Endothelial cell (in vitro differentiated cells): ENCODE data around the gene BLID. TPM values are rescaled to one million over a fixed set of nuclear protein-coding genes. Genes with fewer than 3 reads are reported as not detected.

Experiments
- DNase-seq: peaks from one replicate; pipeline ENCODE4 v3.0.0; 2021; ENCODE audit warnings: low spot score
- H3K27ac Mint-ChIP-seq: one replicate; pipeline ENCODE4 v1.8.0; 2021; ENCODE audit warnings: mixed read lengths, inconsistent platforms; ENCODE audit not compliant: unreplicated experiment
- H3K27me3 Mint-ChIP-seq: one replicate; pipeline ENCODE4 v1.8.0; 2021; ENCODE audit warnings: mild to moderate bottlenecking, moderate library complexity, mixed read lengths, inconsistent platforms; ENCODE audit not compliant: unreplicated experiment
- H3K36me3 Mint-ChIP-seq: one replicate; pipeline ENCODE4 v1.8.0; 2021; ENCODE audit warnings: mild to moderate bottlenecking, low read depth, mixed read lengths, inconsistent platforms; ENCODE audit not compliant: unreplicated experiment
- H3K4me1 Mint-ChIP-seq: one replicate; pipeline ENCODE4 v1.8.0; 2021; ENCODE audit warnings: mild to moderate bottlenecking, mixed read lengths, inconsistent platforms; ENCODE audit not compliant: unreplicated experiment
- H3K4me3 Mint-ChIP-seq: one replicate; pipeline ENCODE4 v1.8.0; 2021; ENCODE audit warnings: mild to moderate bottlenecking, mixed read lengths, inconsistent platforms; ENCODE audit not compliant: unreplicated experiment
- H3K9me3 Mint-ChIP-seq: one replicate; pipeline ENCODE4 v1.8.0; 2021; ENCODE audit warnings: mixed read lengths, inconsistent platforms; ENCODE audit not compliant: unreplicated experiment
- total RNA-seq: library from RNA; stranded (reverse); fragmentation: NEBNext Ultra II Directional; extraction: Animal tissue kit (Norgen Biotek cat#: 25700); gene quantifications from one replicate; pipeline ENCODE4 v1.2.1, GENCODE V29; 2021; ENCODE audit not compliant: unreplicated experiment
- TF ChIP-seq, protein P1 (sequence below): fragments of 200-600 bp; sonication (generic); IDR thresholded peaks from one replicate; pipeline ENCODE4 v1.5.0; 2021; ENCODE audit warnings: antibody characterized with exemption; ENCODE audit not compliant: unreplicated experiment

BLID gene
- total RNA-seq, 1 donor from 2014 or later: not detected

DNA sequence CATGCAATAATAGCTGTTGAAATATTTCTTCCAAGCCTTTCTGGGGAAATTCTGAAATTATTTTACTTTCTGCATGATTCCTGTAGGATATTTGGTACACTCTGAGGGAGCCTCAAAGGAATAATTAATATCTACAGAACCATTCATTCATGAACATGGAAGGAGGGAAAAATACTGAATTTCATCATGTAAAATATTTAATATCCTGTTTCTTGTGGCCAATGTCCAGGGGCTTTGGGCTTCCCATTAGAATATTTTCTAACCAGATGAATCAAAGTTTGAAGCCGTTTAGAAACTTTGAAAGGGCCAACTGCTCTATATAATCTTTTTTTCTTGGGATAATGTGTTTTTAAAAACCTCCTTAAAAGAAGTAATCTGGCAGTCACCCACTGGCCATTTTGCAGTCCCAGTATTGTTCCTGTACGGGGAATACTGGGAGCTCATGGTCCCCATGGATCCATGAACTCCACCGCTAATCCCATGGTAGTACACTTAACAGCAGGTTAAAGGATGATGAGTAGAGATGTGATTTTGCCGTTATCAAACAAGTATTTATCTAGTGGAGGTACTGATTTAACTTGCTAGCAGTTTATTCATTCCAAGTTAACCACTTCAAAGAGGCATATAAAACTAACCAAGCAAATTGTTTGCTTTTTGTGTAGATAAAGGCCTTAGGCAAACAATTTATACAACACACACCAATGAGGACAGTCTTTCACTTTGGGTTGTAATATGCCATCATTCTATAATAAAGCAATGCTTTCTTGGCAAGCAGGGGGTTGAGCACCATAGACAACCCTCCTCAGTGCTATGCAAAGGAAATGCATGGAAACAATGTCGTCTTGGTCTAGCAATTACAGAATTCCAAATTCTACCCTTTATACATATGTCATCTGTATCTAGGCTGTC is 34.5 kb upstream of the BLID start:
- H3K36me3 Mint-ChIP-seq: no peaks in the 10 kb centered on the region
- H3K9me3 Mint-ChIP-seq: no peaks in the 10 kb centered on the region
- TF ChIP-seq, protein P1, sequence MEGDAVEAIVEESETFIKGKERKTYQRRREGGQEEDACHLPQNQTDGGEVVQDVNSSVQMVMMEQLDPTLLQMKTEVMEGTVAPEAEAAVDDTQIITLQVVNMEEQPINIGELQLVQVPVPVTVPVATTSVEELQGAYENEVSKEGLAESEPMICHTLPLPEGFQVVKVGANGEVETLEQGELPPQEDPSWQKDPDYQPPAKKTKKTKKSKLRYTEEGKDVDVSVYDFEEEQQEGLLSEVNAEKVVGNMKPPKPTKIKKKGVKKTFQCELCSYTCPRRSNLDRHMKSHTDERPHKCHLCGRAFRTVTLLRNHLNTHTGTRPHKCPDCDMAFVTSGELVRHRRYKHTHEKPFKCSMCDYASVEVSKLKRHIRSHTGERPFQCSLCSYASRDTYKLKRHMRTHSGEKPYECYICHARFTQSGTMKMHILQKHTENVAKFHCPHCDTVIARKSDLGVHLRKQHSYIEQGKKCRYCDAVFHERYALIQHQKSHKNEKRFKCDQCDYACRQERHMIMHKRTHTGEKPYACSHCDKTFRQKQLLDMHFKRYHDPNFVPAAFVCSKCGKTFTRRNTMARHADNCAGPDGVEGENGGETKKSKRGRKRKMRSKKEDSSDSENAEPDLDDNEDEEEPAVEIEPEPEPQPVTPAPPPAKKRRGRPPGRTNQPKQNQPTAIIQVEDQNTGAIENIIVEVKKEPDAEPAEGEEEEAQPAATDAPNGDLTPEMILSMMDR: no peak
- H3K4me1 Mint-ChIP-seq: peaks cover 2% of the 10 kb centered on the region
- DNase-seq: no peak
- no peak overlapping the region for H3K4me3 Mint-ChIP-seq
- peaks cover 3% of the 10 kb centered on the region for H3K27me3 Mint-ChIP-seq
- H3K27ac Mint-ChIP-seq: no peak overlapping the region

DNA sequence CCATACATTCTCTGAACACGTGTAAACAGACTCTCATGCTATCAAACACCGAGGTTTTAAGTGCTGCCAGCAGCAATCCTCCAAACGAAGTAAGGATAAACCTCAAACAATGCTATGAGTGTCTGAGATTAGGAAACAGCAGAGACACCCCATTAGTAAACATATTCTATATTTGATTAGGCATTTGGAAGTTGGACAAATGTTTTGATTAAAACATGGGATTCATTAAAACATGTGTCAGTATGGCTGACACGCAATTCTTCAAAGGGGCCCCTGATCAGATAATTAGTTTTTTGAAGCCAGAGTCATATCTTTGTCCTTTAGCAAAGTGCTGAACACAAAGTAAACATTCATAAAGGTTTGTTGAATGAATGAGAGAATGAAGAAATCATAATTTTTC is 33.2 kb upstream of the BLID start:
- TF ChIP-seq, protein P1: no peak
- peaks cover 3% of the 10 kb centered on the region for H3K27me3 Mint-ChIP-seq
- DNase-seq: no peak
- no peak overlapping the region for H3K4me3 Mint-ChIP-seq
- peaks cover 2% of the 10 kb centered on the region for H3K4me1 Mint-ChIP-seq
- no peaks in the 10 kb centered on the region for H3K36me3 Mint-ChIP-seq
- H3K9me3 Mint-ChIP-seq: no peaks in the 10 kb centered on the region
- no peak overlapping the region for H3K27ac Mint-ChIP-seq

DNA sequence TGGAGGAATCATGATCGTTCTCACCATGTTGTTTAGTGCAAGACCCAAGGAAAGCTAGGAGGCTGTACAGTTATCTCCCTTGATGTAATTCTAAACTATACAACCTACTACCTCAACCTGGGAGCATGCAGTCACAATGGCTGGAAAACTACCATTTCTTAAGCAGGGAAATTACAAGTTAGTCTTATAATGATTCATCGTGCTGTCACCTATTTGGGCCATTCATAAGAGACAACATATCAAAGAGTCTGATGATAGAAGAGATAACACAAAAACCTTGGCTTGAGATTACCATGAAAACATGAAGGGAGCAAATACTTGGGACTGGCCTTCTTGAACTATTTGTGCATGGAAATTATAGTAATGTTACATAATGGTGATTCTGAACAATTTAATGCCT is 30.5 kb upstream of the BLID start:
- H3K27me3 Mint-ChIP-seq: peaks cover 3% of the 10 kb centered on the region

DNA sequence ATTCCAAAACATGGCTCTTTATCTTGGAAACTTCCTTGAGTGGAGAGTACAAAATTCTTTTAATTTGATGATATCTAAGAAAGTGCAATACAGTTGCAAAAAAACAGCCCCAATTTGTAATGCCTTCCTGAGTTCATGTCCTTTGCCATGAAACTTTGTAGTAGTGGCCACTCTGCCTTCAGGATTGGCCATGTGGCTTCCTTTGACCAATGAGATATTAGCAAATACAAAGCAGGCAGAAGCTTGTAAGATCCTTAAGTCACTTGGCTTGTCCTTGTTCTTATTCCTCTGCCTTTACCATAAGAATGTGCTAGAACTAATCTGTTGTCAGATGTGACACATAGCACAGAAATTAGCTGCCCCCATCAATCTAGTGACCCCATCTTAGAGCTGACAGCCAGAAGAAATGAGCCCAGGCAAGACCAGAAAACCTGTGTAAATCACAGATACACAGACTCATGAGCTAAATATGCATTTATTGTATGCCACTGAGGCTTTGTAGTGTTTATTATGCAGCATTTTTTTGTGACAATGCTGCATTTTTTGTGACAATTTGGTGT is 29.8 kb upstream of the BLID start:
- Mint-ChIP-seq H3K4me1 (no peaks in the 10 kb centered on the region), H3K27ac (no peak overlapping the region), H3K4me3 (no peak overlapping the region), H3K36me3 (no peaks in the 10 kb centered on the region), H3K27me3 (peaks cover 3% of the 10 kb centered on the region), H3K9me3 (no peaks in the 10 kb centered on the region)
- no peak for DNase-seq
- TF ChIP-seq, protein P1: no peak

More for the DNA sequence above, 30.5 kb upstream of the BLID start:
- no peak overlapping the region for H3K4me3 Mint-ChIP-seq
- H3K9me3 Mint-ChIP-seq: no peaks in the 10 kb centered on the region
- TF ChIP-seq, protein P1: no peak
- H3K4me1 Mint-ChIP-seq: no peaks in the 10 kb centered on the region
- H3K36me3 Mint-ChIP-seq: no peaks in the 10 kb centered on the region
- no peak for DNase-seq
- H3K27ac Mint-ChIP-seq: no peak overlapping the region

DNA sequence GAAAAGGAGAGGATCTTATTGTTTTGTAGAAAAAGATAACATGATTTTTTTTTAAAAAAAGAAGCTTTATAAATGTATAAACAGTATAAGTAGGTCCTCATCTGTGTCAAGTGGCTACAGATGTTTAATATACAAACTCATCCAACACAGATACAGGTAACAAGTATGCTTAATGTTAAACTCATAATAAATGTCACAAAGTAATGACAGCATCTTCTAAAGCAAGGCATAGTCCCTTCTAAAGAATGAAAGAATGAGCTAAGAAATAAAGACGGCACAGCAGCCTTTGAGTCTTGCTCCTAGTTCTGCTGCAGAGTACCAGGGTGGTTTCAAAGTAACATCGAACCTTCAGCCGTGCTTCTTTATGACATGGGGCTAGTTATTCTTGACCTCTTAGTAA is 28.7 kb upstream of the BLID start:
- H3K4me3 Mint-ChIP-seq: no peak overlapping the region
- no peaks in the 10 kb centered on the region for H3K9me3 Mint-ChIP-seq
- no peak for DNase-seq
- no peaks in the 10 kb centered on the region for H3K4me1 Mint-ChIP-seq
- H3K27ac Mint-ChIP-seq: no peak overlapping the region
- H3K27me3 Mint-ChIP-seq: peaks cover 3% of the 10 kb centered on the region
- TF ChIP-seq, protein P1: no peak
- H3K36me3 Mint-ChIP-seq: no peaks in the 10 kb centered on the region
